Mucosa of descending colon (tissue), 3 donors: ENCODE data around the gene SPDYE4. TPM values are rescaled to one million over a fixed set of nuclear protein-coding genes. Genes with fewer than 3 reads are reported as not detected.

Experiments used
- ATAC-seq: fragments of 200-7000 bp; cut with Tn5 transposase; one replicate; pipeline ENCODE4 v1.9.1; 2020; ENCODE audit warnings: mild to moderate bottlenecking, moderate library complexity
- DNase-seq, 3 donors: peaks; one replicate each; pipeline ENCODE4 v3.0.0-alpha.2; 2020
- H3K36me3 ChIP-seq: fragments of 200-600 bp; one replicate; pipeline ENCODE4 v1.8.0; 2021; ENCODE audit warnings: low read depth, mild to moderate bottlenecking
- H3K4me1 ChIP-seq: fragments of 200-600 bp; one replicate; pipeline ENCODE4 v1.8.0; 2021; ENCODE audit warnings: low read depth, mild to moderate bottlenecking
- H3K4me3 ChIP-seq: fragments of 200-600 bp; one replicate; pipeline ENCODE4 v1.8.0; 2021; ENCODE audit warnings: mild to moderate bottlenecking
- H3K9me3 ChIP-seq: fragments of 200-600 bp; one replicate; pipeline ENCODE4 v1.8.0; 2021; ENCODE audit warnings: mild to moderate bottlenecking
- CTCF ChIP-seq: fragments of 200-600 bp; IDR thresholded peaks from one replicate; pipeline ENCODE4 v1.8.0; 2022; ENCODE audit warnings: antibody characterized with exemption, mild to moderate bottlenecking
- intact Hi-C, 2 donors: fragments of 100-400 bp; cut with DNase I in 1 of 2; cut with micrococcal nuclease in 1 of 2; formaldehyde crosslinking; loops; one replicate each; pipeline versions ENCODE4 v1.11.0 to v1.11.1; 2022; cut with DNase I, micrococcal nuclease
- total RNA-seq, 3 donors: library from RNA; stranded (reverse); fragmentation: NEBNext Ultra II Directional in 2 of 3; extraction: Animal tissue kit (Norgen Biotek cat#: 25700) in 2 of 3; gene quantifications; one replicate each; pipeline versions ENCODE4 v1.2.1 to v1.2.4, GENCODE V29; 2021 to 2023
- donor health status: DM: no; HTN: no; CAD: no; lungs with moderate emphysema.
- donor health status: DM: no; HTN: no; CAD: no.
- donor health status: DM: no; HTN: yes; CAD: no.

Gene SPDYE4
- total RNA-seq, 3 donors from 2014 or later = not detected

GRCh38 chr17:8707332-8708024, 50.9 kb downstream of the SPDYE4 start:
- H3K9me3 ChIP-seq = no peaks in the 10 kb centered on the region
- DNase-seq = no peak
- TF ChIP-seq CTCF = no peak
- no peaks in the 10 kb centered on the region for H3K36me3 ChIP-seq
- no peak overlapping the region for H3K4me3 ChIP-seq
- H3K4me1 ChIP-seq = no peaks in the 10 kb centered on the region
- intact Hi-C loops = no loop called here
- no peak for ATAC-seq

- DNase-seq (no peak), ATAC-seq (no peak)
- no peaks in the 10 kb centered on the region for H3K9me3 ChIP-seq
- H3K36me3 ChIP-seq = no peaks in the 10 kb centered on the region
- intact Hi-C loops = no loop called here
- no peaks in the 10 kb centered on the region for H3K4me1 ChIP-seq
- no peak overlapping the region for H3K4me3 ChIP-seq
- TF ChIP-seq CTCF = no peak
Measured at GRCh38 chr17:8706431-8706830, 51.9 kb downstream of the SPDYE4 start.

GRCh38 chr17:8705427-8705826, 52.9 kb downstream of the SPDYE4 start:
- intact Hi-C loops = no loop called here
- H3K4me3 ChIP-seq = no peak overlapping the region
- no peaks in the 10 kb centered on the region for H3K9me3 ChIP-seq
- DNase-seq = no peak
- ATAC-seq = no peak
- no peaks in the 10 kb centered on the region for H3K4me1 ChIP-seq
- TF ChIP-seq CTCF = no peak
- no peaks in the 10 kb centered on the region for H3K36me3 ChIP-seq

- ATAC-seq = no peak
- no peak for DNase-seq
- Histone ChIP-seq H3K4me3 (no peak overlapping the region), H3K4me1 (no peaks in the 10 kb centered on the region), H3K9me3 (no peaks in the 10 kb centered on the region), H3K36me3 (no peaks in the 10 kb centered on the region)
- no peak for TF ChIP-seq CTCF
- intact Hi-C loops = no loop called here
Measured at GRCh38 chr17:8703001-8703400, 55.3 kb downstream of the SPDYE4 start.

GRCh38 chr17:8701754-8702153, 56.6 kb downstream of the SPDYE4 start:
- TF ChIP-seq CTCF = no peak
- intact Hi-C loops = no loop called here
- Histone ChIP-seq H3K4me3 (no peak overlapping the region), H3K36me3 (no peaks in the 10 kb centered on the region), H3K9me3 (no peaks in the 10 kb centered on the region), H3K4me1 (no peaks in the 10 kb centered on the region)
- ATAC-seq (no peak), DNase-seq (no peak)

- H3K36me3 ChIP-seq = no peaks in the 10 kb centered on the region
- no peaks in the 10 kb centered on the region for H3K4me1 ChIP-seq
- no peak for DNase-seq
- no peaks in the 10 kb centered on the region for H3K9me3 ChIP-seq
- intact Hi-C loops = no loop called here
- TF ChIP-seq CTCF = no peak
- H3K4me3 ChIP-seq = no peak overlapping the region
- no peak for ATAC-seq
Measured at GRCh38 chr17:8701221-8701620, 57.1 kb downstream of the SPDYE4 start.
